Epithelial cell of proximal tubule (primary cell): ENCODE data around the gene TANC1. TPM values are rescaled to one million over a fixed set of nuclear protein-coding genes. Genes with fewer than 3 reads are reported as not detected.

ENCODE experiments used
- DNase-seq: peaks from one replicate; pipeline ENCODE4 v3.0.0-alpha.2; 2011; ENCODE audit warnings: low read depth
- H3K4me3 ChIP-seq: 2 replicates; pipeline ENCODE4 v1.5.1; 2011; ENCODE audit warnings: low read depth, mild to moderate bottlenecking, low read length
- CTCF ChIP-seq: conservative IDR thresholded peaks from 2 replicates; pipeline ENCODE4 v1.5.1; 2012; ENCODE audit warnings: low read depth, mild to moderate bottlenecking, low read length
- total RNA-seq: library from RNA; depleted of rRNA; stranded (reverse); fragments of >200 nt; gene quantifications from 2 replicates; pipeline ENCODE4 v1.2.3, GENCODE V29; 2015

The TANC1 gene
- total RNA-seq, 1 donor from 2014 or later: 14.3 TPM

- H3K4me3 ChIP-seq: no peak overlapping the region
- DNase-seq: no peak
- no peak for TF ChIP-seq CTCF
Measured at GRCh38 chr2:159108181-159108893, 139.9 kb downstream of the TANC1 start.

GRCh38 chr2:159109517-159109916 is 141.1 kb downstream of the TANC1 start:
- no peak overlapping the region for H3K4me3 ChIP-seq
- TF ChIP-seq CTCF: no peak
- DNase-seq: no peak

GRCh38 chr2:159110784-159111183 is 142.3 kb downstream of the TANC1 start:
- no peak overlapping the region for H3K4me3 ChIP-seq
- DNase-seq: no peak
- TF ChIP-seq CTCF: no peak

- no peak for TF ChIP-seq CTCF
- no peak for DNase-seq
- no peak overlapping the region for H3K4me3 ChIP-seq
Measured at GRCh38 chr2:159111346-159111927, 143.0 kb downstream of the TANC1 start.

GRCh38 chr2:159114835-159115234 is 146.4 kb downstream of the TANC1 start:
- no peak for TF ChIP-seq CTCF
- H3K4me3 ChIP-seq: no peak overlapping the region
- no peak for DNase-seq

- no peak for DNase-seq
- no peak overlapping the region for H3K4me3 ChIP-seq
- TF ChIP-seq CTCF: no peak
Measured at GRCh38 chr2:159116922-159117321, 148.5 kb downstream of the TANC1 start.

- TF ChIP-seq CTCF: no peak
- DNase-seq: no peak
- H3K4me3 ChIP-seq: no peak overlapping the region
Measured at GRCh38 chr2:159117658-159118057, 149.2 kb downstream of the TANC1 start.
